ENCODE results near the gene DUT.

Gene DUT

DNA sequence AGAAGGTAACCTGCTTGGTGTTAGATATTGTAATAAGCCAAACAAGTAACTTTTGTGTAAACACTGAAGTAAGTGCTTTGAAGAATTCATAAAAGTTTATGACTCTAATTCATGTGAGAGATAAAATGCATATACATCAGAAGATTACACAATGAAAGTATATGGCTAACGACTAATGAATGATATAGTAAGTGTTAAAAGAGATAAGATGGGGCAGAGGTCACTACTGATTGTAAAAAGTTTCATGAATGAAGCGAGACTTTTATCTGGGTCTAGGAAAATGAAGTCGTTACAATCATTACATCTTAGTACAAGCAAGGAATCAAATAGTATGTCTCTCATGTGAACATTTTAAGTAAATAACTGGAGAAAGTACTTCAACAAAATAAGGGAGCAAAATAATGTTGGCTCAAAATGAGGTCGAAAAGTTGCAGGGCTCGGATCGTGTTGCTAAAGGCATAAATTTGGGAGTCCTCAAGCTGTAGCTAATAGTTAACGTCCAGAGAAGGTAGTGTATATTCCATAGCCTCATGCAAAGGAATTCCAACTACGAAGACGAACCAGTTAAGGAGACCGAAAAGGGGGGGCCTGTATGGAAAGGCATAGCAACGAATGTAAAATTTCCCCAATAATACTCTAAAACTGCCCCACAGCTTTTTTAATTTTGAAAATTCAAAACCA, 984 bp upstream of the DUT start:
- DNase-seq (ENCODE audit: low read depth) = no peak

DNA sequence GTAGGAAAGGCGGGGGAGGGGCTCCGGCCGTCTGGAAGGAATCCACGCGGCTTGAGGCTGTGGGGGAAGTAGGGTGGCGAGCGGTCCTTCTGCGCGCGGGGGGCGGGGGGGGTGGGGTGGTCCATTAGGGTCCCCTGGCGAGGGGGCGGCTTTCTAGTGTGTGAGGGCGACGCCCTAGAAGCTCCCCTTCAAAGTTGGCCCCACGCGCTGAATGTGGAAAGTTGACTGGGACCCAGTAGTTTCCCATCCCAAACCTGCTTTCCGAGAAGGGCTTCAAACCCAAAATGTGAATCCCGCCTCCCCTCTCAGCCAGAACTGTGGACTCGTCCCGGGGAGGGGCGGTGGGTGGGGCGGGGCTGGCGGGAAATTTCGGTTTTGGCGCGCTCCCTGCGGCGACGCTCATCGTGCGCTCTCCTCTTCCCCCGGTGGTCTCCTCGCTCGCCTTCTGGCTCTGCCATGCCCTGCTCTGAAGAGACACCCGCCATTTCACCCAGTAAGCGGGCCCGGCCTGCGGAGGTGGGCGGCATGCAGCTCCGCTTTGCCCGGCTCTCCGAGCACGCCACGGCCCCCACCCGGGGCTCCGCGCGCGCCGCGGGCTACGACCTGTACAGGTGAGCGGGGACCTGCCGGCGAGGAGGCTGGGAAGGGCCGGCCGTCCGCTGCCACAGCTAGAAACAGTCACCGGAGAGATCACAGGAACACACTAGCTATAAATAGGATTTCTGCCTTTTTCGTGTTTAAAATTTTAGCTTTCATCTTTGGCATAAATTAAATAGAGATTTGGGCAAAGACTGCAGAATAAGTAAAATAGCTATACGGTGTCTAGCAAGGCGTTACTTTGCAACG, 790 bp downstream of the DUT start:
- peak; percentile 38 for DNase-seq (ENCODE audit: low read depth)

DNA sequence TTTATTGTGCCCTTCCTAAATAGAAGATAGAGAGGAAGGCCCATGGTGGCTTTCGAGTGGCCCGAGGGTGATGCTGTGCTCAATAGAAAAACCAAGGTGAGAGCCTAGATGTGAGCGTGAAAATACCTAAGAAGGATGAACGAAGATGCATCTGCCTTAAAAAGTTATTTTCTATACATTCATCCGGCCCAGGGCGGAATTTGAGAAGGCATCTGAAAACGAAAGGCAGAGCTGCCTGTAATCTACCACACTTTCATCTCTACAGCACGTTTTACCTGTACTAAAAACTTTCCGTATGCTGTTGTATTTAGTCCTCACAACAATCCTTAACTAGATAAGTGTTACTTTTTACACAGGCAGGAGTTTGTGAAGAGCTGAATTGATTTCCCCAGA, 1.4 kb downstream of the DUT start:
- no peak for DNase-seq (ENCODE audit: low read depth)

DNA sequence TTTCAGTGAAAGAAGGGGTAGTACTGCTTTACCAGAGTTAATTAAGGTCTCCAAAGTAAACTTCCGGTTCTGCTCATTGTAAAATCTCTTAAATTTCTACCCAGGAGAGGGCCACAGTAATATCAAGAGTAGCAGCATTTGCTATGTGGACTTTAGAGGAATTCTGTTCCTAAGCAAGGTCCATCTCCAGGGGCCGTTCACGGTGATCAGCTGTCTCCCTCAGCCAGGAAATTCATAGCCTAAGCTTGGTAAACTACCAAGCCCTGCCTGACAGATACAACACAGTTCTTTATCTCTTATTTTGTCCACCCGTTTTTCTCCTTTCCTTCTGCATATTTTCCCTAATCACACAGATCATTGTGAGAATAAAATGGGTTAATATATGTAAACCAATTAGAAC, 2.3 kb downstream of the DUT start:
- DNase-seq (ENCODE audit: low read depth) = no peak

DNA sequence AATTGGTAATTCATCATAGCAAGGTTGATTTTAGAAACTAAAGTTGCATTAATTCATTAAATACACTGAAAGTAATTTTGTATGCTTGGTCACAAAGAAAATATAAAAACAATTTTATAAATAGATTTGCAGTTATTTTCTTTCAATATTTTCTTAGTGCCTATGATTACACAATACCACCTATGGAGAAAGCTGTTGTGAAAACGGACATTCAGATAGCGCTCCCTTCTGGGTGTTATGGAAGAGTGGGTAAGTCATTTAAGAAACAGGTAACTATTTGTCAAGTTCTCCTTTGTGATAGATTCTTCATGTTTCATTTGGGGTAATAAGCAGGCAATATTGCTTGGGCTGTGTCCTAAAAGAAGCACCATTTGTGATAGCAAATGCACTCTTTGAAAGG, 3.0 kb downstream of the DUT start:
- DNase-seq (ENCODE audit: low read depth) = no peak

DNA sequence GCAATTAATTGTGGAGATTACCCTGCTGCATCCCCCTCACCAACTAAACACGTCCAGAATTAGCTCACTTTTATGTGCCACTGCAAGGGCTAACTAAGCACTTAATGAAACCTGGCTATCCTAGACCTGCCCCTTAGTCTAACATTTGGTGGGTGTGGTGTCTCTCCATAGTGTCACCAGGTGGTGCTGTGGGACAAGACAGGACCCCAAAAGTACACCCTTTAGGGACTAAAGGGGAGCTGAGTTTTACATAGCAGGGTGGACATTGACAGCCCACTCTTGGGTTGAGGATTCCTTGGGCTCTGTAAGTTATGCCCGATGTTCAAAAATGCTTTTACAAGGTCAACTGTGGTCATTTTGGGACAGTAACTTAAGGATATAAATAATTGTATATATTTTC, 5.7 kb downstream of the DUT start:
- DNase-seq (ENCODE audit: low read depth) = no peak

DNA sequence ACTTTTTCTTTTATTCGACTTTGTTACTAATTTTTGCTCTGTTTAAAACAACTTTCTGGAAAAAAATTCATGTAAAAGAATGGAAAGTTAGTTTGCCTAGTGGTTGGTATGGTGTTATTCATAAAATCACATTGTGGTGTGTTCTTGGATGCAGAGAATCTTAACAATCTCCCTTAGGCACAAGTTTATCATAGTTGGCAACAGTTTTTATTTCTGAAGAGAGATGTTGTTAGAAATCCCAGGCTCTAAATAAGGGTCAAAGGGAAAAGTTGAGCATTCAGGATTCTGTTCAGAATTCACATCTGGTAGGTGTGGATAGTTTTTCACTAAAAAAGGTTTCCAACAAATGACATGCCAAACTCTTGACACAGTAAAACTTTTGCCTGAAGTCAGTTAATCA, 6.4 kb downstream of the DUT start:
- no peak for DNase-seq (ENCODE audit: low read depth)

DNA sequence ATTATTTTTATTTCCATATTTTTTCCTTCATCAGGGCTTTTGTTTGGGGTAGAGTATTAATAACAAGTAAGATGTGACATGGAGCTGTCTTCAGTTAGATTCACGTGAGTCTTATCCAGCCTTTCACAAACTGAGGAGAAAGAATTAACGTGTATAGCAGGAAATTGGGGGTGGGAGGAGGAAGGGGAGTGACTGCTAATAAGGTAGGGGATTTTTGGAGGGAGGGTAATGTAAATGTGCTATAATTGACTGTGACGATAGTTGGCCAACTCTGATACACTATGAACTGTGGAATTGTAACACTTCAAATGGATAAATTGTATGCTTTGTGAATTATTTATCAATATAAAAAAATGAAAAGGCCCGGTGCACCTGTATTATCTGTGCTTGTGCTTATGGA, 8.9 kb downstream of the DUT start:
- DNase-seq (ENCODE audit: low read depth) = no peak

DNA sequence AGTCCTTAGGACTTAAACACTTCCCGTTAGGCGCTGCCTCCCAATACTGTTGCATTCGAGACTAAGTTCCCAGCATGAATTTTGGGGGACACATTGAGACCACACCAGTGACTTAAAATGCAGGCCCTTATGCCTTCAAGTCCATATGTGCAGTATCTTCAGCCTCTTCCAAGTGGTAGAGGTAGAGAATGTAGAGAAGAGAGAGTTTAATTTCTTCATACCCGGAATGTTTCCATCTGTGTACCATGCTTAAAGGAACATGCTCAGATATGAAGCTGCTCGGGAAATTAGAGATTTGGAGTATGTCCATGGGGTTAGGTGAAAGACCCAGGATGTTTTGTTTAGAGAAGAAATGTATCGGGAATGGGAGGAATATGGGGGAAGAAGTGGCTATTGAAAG, 12.6 kb downstream of the DUT start:
- no peak for DNase-seq (ENCODE audit: low read depth)

DNA sequence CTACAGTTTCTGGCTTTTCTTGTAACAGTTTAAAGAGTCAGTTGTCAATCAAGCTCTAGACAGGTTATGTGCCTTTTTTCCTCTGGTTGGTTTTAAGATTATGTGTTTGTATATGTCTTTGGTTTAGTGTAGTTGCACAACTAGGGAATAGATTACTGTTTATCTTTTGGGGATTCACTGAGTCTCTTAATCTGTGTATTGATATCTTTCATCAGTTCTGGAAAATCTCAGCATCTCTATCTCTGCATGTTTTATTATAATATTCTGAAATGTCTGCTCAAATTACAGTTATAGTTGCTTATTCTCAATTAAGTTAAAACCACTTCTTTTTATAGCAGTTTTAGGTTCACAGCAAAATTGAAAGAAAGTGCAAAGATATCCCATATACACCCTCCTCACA, 14.3 kb downstream of the DUT start:
- DNase-seq (ENCODE audit: low read depth) = no peak

DNA sequence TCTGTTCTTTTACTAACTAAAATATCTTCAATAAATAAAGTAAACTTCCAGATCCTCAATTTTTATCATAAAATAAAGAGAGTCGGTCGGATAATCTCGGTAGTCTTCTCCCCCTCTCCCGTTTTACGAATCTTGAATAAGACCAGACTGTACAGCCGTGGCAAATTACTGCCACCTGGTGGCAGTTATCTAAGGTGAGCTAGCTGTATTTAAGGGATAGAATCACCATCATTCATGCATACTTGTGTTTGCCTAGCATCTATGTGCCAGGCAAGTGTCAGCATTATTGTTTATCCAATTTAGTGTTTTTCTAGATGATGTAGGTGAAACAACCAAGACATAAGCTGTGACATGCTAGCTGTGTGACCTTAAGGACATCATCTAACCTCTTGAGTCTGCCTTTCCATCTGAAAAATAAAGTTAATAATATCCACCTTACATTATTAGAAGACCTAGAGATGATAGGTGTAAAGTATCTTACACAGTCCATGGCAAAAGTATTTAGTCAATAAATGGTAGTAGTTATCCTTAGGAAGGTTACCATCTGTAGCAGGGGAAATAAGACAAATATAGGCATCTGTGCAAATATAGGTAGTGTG, 21.3 kb downstream of the DUT start:
- DNase-seq (ENCODE audit: low read depth) = no peak

DNA sequence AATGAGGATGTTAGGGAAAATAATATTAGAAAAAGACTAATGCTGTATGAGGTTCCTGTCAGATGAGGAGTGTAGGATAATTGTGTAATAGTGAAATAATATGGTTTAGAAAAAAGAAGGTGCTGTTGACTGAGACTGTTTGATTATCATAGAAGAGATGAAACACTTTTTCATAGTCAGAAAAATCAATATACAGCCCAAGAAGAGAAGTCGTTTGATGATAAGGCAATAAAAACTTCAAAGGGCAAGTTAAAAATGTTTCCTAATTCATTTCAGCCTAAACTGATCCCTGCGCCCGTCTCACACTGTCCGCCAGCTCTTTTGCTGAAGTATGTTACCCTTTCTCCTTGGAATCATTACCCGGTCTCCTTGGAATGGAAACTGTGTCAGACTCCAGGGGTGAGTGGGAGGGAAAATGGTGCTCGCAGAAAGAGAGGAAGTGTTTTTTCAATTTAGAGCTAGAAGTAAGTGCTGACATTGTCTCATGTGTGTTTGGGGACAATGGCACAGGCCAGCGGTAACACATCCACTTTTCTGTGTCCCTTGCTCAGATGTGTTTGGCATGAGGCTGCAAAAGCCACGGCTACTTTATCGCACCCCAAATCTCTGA, 23.6 kb downstream of the DUT start:
- DNase-seq (ENCODE audit: low read depth) = no peak

DNA sequence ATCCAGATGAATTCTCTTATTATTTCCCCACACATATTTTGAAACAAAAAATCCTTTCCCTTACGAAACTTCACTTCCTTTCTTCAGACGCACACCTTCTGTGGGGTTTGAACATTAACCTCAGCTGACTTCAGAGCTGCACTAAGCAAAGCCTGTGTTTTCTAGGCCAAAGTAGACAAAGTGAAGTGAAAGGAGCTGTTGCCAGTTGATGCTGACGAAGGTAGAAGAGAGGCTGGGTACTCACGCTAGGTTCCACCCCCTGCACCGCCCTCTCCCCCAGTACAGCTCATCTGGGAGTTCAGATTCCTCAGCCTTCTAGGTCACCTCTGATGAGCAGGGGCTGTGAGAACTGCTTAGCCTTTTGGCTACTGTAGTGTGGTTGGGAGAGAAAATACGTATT, 24.1 kb downstream of the DUT start:
- DNase-seq (ENCODE audit: low read depth) = no peak

DNA sequence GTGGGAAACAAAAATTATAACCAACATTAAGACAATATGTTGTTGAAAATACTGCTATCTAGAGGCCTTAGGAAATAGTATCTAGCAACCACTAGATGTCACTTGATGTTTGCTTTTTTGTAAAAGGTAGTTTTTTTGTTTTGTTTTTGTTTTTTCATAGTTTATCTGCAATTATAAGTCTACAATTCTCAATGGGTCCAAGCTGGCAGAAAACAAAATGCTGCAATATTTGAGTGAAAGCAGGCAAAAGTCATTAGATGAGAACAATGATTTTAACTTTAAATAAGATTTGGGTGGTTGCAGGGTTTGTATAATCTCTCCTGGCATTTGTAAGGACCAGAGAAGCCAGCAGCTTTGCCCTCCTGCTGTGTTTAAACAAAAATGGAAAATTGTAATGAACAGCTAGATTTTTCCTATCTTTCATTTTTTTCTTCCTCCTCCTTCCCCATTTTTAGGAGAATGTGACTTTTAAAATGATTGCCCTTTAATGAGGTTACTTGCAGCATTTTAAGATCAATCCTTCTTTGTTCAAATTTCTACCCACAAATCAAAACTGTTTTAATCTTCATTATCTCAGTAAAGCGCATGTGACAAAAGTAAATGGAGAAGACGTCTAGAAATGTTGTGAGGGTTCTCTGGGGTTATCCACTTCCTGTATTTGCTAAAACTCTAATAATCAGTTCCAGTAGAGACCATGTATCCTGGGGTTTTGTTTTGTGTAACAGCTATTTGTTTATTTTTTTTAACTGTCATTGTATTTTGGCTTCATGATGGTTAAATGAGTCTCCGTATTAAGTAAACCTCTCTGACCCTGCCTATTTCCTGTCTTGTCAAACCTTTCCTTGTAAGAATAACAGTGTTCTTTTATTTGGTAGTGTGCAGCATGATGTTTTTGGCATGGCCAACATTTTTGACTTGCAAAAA, 27.3 kb downstream of the DUT start:
- DNase-seq (ENCODE audit: low read depth) = no peak

DNA sequence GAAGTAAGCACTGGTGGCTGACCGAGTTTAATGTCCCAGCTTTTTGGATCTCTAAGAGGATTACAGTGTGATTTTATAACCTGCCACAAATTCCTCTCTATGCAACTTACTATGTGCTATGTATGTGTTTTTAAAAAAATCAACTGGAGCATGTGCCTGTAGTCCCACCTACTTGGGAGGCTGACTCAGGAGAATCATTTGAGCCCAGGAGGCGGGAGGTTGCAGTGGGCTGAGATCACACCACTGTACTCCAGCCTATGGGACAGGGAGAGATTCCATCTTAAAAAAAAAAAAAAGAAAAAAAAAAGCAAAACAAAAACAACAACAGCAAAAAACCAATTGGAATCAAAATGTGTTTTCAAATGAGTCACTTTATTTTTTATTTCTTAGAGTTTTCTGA, 29.6 kb downstream of the DUT start:
- no peak for DNase-seq (ENCODE audit: low read depth)

DNA sequence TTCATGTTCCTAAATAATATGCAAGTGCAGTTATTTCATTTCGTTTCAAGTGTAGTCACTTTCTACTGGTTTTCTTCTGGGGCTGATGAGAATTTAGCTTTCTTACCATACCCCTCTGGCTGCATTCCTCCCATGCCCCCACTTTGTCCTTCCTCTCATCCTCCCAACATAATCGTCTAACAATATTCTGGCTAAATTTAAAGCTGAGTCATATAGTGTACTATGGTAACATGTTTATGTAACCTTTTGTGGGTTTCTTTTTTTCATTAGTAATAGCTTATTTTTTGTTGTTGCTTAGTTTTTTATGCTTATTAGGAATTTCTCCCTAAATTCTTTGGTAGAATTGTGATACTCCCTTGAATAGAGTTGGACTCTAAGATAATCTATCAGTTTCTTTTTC, 30.5 kb downstream of the DUT start:
- DNase-seq (ENCODE audit: low read depth) = no peak

DNA sequence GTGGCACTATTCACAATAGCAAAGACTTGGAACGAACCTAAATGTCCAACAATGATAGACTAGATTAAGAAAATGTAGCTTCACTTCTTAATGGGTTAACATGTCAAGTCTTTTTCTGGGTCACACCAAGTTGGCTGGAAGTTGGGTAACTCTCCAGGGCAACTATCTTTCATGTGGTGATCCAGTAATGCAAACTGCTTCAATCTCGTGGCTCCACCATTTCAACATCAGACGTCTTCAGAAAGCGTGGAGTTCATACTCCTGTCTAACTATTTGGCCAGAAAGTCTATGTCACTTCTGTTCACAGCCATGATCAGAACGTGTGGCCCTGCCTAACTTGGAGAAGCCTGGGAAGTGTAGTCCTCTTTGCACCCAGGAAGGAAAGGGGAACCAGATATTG, 32.2 kb downstream of the DUT start:
- no peak for DNase-seq (ENCODE audit: low read depth)

DNA sequence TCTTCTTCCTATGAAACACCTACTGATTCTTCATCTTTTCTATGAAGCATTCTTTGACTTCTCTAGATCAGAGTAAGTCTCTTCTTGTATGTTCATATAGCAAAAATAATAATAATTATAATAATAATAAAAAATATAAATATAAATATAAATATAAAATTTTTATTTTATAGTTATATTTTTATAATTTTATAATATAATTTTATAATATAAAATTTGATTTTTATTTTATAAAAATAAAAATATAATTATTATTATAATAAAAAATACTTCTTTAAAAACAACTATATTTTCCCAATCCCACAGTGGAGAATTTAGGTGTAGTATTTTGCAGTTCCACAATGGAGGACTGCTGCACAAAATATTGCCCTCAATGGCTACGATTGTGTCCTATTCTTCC, 34.3 kb downstream of the DUT start:
- no peak for DNase-seq (ENCODE audit: low read depth)

DNA sequence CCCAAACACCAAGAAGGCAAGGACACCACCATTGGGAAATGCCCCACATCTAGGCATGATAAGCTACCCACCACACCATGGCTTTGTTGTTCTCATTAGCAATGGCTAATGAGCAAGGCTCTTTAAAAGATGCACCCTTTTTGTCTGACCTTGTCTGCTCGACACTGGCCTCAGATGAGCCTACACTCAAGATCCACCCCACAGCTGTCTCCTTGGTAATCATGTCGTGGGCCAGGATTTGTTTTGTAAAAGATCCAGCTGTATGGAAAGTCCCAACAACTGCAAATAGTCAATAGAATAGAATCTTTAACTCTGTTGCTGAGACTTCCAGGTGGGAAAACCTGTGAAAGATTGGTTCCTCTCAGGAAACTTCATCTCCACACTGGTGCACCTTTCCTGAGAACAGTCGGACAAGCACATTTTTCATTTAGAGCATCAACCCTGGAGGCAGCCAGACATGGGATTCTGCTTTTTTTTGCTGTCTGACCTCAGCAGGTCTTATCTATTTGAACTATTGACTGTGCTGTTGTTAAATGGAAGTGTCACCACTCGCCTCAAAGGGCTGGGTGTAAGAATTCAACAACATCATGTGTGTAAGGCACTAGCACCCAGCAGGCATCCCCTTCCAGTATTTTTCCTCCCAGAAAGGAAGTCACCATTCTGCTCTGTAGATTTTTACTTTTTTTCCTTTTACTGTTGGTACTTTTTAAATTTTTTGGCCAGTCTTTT, 35.5 kb downstream of the DUT start:
- DNase-seq (ENCODE audit: low read depth) = no peak

DNA sequence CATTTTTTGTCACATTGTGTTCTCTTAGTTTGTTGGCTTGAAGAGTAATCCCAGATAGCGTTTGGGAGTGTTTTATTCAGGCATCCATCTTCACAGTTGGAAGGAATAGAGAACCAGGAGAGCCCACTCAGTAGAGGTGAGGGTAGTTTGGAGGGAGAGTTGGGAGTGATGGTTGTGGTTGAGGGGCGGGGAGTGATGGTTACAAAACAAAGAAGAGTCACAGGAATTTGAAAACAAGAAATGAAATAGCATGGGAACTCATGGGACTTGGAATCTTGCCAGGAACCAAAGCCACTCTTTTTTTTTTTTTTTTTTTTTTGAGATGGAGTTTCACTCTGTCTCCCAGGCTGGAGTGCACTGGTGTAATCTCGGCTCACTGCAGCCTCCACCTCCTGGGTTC, 36.3 kb downstream of the DUT start:
- DNase-seq (ENCODE audit: low read depth) = no peak

DNA sequence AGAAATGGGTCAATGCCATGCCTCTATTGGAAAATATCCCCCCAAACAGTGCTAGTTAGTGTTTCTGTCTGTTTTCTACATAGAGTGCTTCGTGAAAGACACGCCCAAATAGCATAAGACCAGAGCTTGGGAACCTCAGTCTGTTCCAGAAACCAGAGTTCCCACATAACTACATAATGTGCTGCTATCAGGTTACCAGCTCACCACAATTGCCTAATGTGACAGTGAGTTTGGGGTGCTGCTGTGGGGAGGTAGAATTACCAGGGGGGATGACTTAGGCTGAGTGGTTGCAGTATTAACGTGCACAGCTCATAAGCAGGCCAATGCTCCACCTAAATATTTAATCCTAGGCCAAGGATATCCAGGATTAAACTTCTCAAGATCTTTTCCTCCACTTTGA, 39.2 kb downstream of the DUT start:
- DNase-seq (ENCODE audit: low read depth) = peak; percentile 59
